HepG2 (cell line): ENCODE data around the gene KLF18. TPM values are rescaled to one million over a fixed set of nuclear protein-coding genes. Genes with fewer than 3 reads are reported as not detected.

Experiments used
- ATAC-seq: fragments of 200-7000 bp; cut with Tn5 transposase; 3 replicates; pipeline ENCODE4 v1.9.1; 2020; ENCODE audit warnings: mild to moderate bottlenecking, moderate library complexity
- BruUV-seq: library from RNA; stranded (reverse); fragments of 400-500 nt; replicated peaks from 2 replicates; lab custom pipeline; 2021; lab: Mats Ljungman, UMichigan
- CTCF ChIA-PET: fragments of 300-600 bp; formaldehyde crosslinking; extraction: SDS; loops from one replicate; lab custom pipeline; 2021; ENCODE audit warnings: low total read pairs, inconsistent platforms, low intra/inter-chr PET ratio; lab: Yijun Ruan, JAX
- POLR2A ChIA-PET: fragments of 350-600 bp; sonication (Branson Sonifier 250); formaldehyde crosslinking; loops from one replicate; lab custom pipeline; 2020; ENCODE audit warnings: antibody characterized with exemption, inconsistent platforms; lab: Yijun Ruan, JAX
- DNase-seq: peaks from one replicate; pipeline ENCODE4 v3.0.0-alpha.2; 2015; ENCODE audit warnings: low spot score
- FAIRE-seq: peaks from 3 replicates; lab custom pipeline; 2011; peaks lifted over from hg19 to GRCh38; lab: Jason Lieb, UNC
- H2AFZ ChIP-seq: one replicate; pipeline ENCODE4 v1.6.1; 2011; ENCODE audit warnings: low read length, inconsistent platforms
- H3K27ac ChIP-seq: fragments of 300-600 bp; 3 replicates; pipeline ENCODE4 v1.8.0; 2011; ENCODE audit warnings: mixed run types, mild to moderate bottlenecking, mixed read lengths, low read length, inconsistent platforms; ENCODE audit not compliant: insufficient read depth; ENCODE audit errors: extremely low read length
- H3K27me3 ChIP-seq, 2 experiments: fragments of 200-600 bp in 1 of 2; 2 replicates in 1 of 2; 3 replicates in 1 of 2; pipeline versions ENCODE4 v1.6.0 to v1.8.0; 2011; ENCODE audit warnings: low read length in 2 of 2, mild to moderate bottlenecking in 2 of 2, moderate library complexity in 2 of 2, inconsistent platforms in 1 of 2; ENCODE audit not compliant: insufficient read depth in 2 of 2, control insufficient read depth in 1 of 2
- H3K36me3 ChIP-seq, 2 experiments: fragments of 200-600 bp in 1 of 2; replicated peaks in 1 of 2; 2 replicates in 1 of 2; 3 replicates in 1 of 2; pipeline versions ENCODE4 v1.5.1 to v1.8.0; 2011; ENCODE audit warnings: low read length in 2 of 2, inconsistent platforms in 1 of 2; ENCODE audit not compliant: insufficient read depth in 2 of 2, control insufficient read depth in 1 of 2
- H3K4me1 ChIP-seq: 2 replicates; pipeline ENCODE4 v1.5.1; 2012; ENCODE audit warnings: low read length, inconsistent platforms; ENCODE audit not compliant: insufficient read depth
- H3K4me2 ChIP-seq: 2 replicates; pipeline ENCODE4 v1.6.0; 2011; ENCODE audit warnings: low read depth, low read length, inconsistent platforms
- H3K4me3 ChIP-seq, 3 experiments: fragments of 200-600 bp in 1 of 3; sonication (generic), shearing (Covaris generic) in 1 of 3; replicated peaks in 1 of 3; 2 replicates each; pipeline ENCODE4 v1.5.1; 2011 to 2016; ENCODE audit warnings: low read length in 3 of 3, inconsistent platforms in 2 of 3, low read depth in 2 of 3, mild to moderate bottlenecking in 2 of 3, control low read depth in 1 of 3, mixed read lengths in 1 of 3; ENCODE audit not compliant: insufficient read depth in 1 of 3
- H3K79me2 ChIP-seq: one replicate; pipeline ENCODE4 v1.6.1; 2011; ENCODE audit warnings: low read length, inconsistent platforms; ENCODE audit not compliant: insufficient read depth
- H3K9ac ChIP-seq: 2 replicates; pipeline ENCODE4 v1.6.0; 2011; ENCODE audit warnings: mild to moderate bottlenecking, low read depth, low read length, inconsistent platforms; ENCODE audit not compliant: insufficient read depth
- H3K9me3 ChIP-seq: 2 replicates; pipeline ENCODE4 v1.5.1; 2012; ENCODE audit warnings: mild to moderate bottlenecking, low read length
- H4K20me1 ChIP-seq: 2 replicates; pipeline ENCODE4 v1.6.0; 2011; ENCODE audit warnings: inconsistent platforms, mild to moderate bottlenecking, low read length, moderate library complexity; ENCODE audit not compliant: insufficient read depth
- ARHGAP35 ChIP-seq: sonication (generic); formaldehyde crosslinking; IDR thresholded peaks from 2 replicates; pipeline ENCODE4 v1.9.0; 2022; ENCODE audit warnings: mild to moderate bottlenecking, inconsistent platforms, moderate library complexity, missing genetic modification reagents, borderline replicate concordance
- ARID4A ChIP-seq: sonication (generic); formaldehyde crosslinking; IDR thresholded peaks from 2 replicates; pipeline ENCODE4 v1.5.0; 2020; ENCODE audit warnings: mild to moderate bottlenecking, missing genetic modification reagents, borderline replicate concordance
- BRCA1 ChIP-seq: sonication (generic); formaldehyde crosslinking; IDR thresholded peaks from 2 replicates; pipeline ENCODE4 v1.4.0; 2020; ENCODE audit warnings: missing genetic modification reagents
- DR1 ChIP-seq: sonication (generic); formaldehyde crosslinking; IDR thresholded peaks from 2 replicates; pipeline ENCODE4 v1.8.0; 2021; ENCODE audit warnings: mild to moderate bottlenecking, missing genetic modification reagents, inconsistent platforms
- GATAD1 ChIP-seq: IDR thresholded peaks from 2 replicates; pipeline ENCODE4 v1.6.1; 2016; ENCODE audit warnings: missing genetic modification reagents, missing compliant biosample characterization
- NFIB ChIP-seq: sonication (generic); formaldehyde crosslinking; IDR thresholded peaks from 2 replicates; pipeline ENCODE4 v1.9.0; 2021; ENCODE audit warnings: missing genetic modification reagents, mild to moderate bottlenecking, borderline replicate concordance
- NKX3-1 ChIP-seq: sonication (generic); formaldehyde crosslinking; IDR thresholded peaks from 2 replicates; pipeline ENCODE4 v1.5.0; 2020; ENCODE audit warnings: missing genetic modification reagents
- PATZ1 ChIP-seq: sonication (generic); formaldehyde crosslinking; IDR thresholded peaks from 2 replicates; pipeline ENCODE4 v1.4.0; 2020; ENCODE audit warnings: missing genetic modification reagents
- SRSF4 ChIP-seq: fragments of 200-400 bp; formaldehyde crosslinking; IDR thresholded peaks from one replicate; pipeline ENCODE4 v1.6.1; 2018; ENCODE audit warnings: mild to moderate bottlenecking, low read depth, low read length, moderate library complexity; ENCODE audit not compliant: poor library complexity, severe bottlenecking
- SUZ12 ChIP-seq: fragments of 150-350 bp; IDR thresholded peaks from 2 replicates; pipeline ENCODE4 v1.6.1; 2014; ENCODE audit warnings: low read depth, low read length
- ZC3H13 ChIP-seq: sonication (generic); formaldehyde crosslinking; IDR thresholded peaks from 2 replicates; pipeline ENCODE4 v1.8.1; 2023; ENCODE audit warnings: mild to moderate bottlenecking, missing genetic modification reagents, moderate library complexity
- ZNF33B ChIP-seq: sonication (generic); formaldehyde crosslinking; IDR thresholded peaks from 2 replicates; pipeline ENCODE4 v1.5.1; 2020; ENCODE audit warnings: mild to moderate bottlenecking, missing genetic modification reagents
- ZNF564 ChIP-seq: sonication (generic); formaldehyde crosslinking; IDR thresholded peaks from 2 replicates; pipeline ENCODE4 v1.8.1; 2023; ENCODE audit warnings: mild to moderate bottlenecking, missing genetic modification reagents
- ZNF713 ChIP-seq: sonication (generic); formaldehyde crosslinking; IDR thresholded peaks from 2 replicates; pipeline ENCODE4 v1.4.0; 2020; ENCODE audit warnings: mild to moderate bottlenecking, missing genetic modification reagents
- WGBS: methylation state at CpG from one replicate; pipeline ENCODE4 v1.1.6; 2017; ENCODE audit warnings: low lambda C conversion rate; 5-methylcytosine and 5-hydroxymethylcytosine counted together
- in situ Hi-C: cut with HindIII; loops from 2 replicates; pipeline ENCODE4 v1.10.0; 2017; ENCODE audit warnings: low pct_unique_long_range_greater_than_20kb; ENCODE audit not compliant: extremely low pct_ligation_motif_present
- intact Hi-C: fragments of 100-400 bp; cut with micrococcal nuclease; formaldehyde crosslinking; loops from one replicate; pipeline ENCODE4 v1.10.0; 2022; ENCODE audit not compliant: unreplicated experiment
- polyA plus RNA-seq, 8 experiments: library from polyadenylated mRNA; depleted of rRNA in 3 of 8; stranded (reverse) in 7 of 8; unstranded in 1 of 8; fragments of >200 nt; fragmentation: Illumina TruSeq in 4 of 8; extraction: Trizol in 4 of 8; gene quantifications; 2 replicates each; pipeline versions ENCODE4 v1.2.1 to v1.2.3, GENCODE V29; 2011 to 2016; ENCODE audit warnings: low read depth in 4 of 8, missing spikeins in 1 of 8, mixed read lengths in 1 of 8; ENCODE audit not compliant: insufficient read depth in 1 of 8
- total RNA-seq, 5 experiments: library from RNA; depleted of rRNA; stranded (reverse); fragments of >200 nt; fragmentation: Illumina TruSeq; extraction: Trizol; gene quantifications; 2 replicates each; pipeline ENCODE4 v1.2.3, GENCODE V29; 2016; ENCODE audit warnings: low read depth in 1 of 5
- TF ChIP-seq, protein P1 (sequence below): IDR thresholded peaks from 2 replicates; pipeline ENCODE4 v1.6.1; 2016; ENCODE audit warnings: missing genetic modification reagents, missing compliant biosample characterization
- TF ChIP-seq, protein P2 (sequence below): sonication (generic); formaldehyde crosslinking; IDR thresholded peaks from 2 replicates; pipeline ENCODE4 v1.4.0; 2020; ENCODE audit warnings: mild to moderate bottlenecking, missing genetic modification reagents

KLF18 gene
- total and polyA plus RNA-seq, 2 of the 13 experiments (the other 11 are each of a cell fraction or from before 2014, with no cell fraction given) = not detected

DNA sequence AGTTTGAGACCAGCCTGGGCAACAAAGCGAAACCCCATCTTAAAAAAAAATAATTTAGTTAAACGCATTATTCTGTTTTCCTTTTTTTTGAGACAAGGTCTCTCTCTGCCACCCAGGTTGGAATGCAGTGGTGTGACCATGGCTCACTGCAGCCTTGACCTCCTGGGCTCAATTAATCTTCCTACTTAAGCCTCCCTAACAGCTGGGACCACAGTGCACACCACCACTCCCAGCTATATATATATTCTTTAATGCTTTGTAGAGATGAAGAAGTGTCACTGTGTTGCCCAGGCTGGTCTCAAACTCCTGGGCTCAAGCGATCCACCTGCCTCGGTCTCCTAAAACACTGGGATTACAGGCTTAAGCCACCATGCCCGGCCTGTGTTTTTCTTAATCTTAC lies 30.5 kb downstream of the KLF18 start (continued):
- TF ChIP-seq, protein P1, sequence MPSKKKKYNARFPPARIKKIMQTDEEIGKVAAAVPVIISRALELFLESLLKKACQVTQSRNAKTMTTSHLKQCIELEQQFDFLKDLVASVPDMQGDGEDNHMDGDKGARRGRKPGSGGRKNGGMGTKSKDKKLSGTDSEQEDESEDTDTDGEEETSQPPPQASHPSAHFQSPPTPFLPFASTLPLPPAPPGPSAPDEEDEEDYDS = no peak
- no peak for TF ChIP-seq ZNF33B (CRISPR knock-in tag)
- TF ChIP-seq ZC3H13 = no peak
- no peak for TF ChIP-seq GATAD1 (CRISPR knock-in tag)
- no peak for TF ChIP-seq NFIB
- TF ChIP-seq BRCA1 = no peak
- TF ChIP-seq DR1 = no peak
- no peak for TF ChIP-seq SRSF4
- no peak for TF ChIP-seq ARHGAP35 (CRISPR knock-in tag)
- TF ChIP-seq, all 625 proteins: peak for 0

DNA sequence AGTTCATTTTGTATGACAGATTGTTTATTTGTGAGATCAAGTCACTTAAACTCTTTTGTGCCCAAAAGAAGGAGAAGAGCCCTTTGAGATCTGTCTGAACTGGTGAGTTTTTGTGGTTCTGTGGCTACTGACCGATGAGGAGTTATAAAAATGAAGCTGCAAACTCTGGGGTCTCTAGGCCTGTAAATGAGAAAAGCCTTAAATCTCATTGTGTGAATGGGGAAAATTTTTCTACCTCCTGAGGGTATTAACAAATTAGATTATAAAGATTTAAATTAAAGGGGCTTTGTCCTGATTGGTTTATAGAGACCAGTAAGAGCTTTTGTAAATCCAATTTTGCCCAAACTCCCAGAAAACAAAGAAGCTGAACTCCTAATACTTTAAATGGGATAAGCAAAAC lies 32.5 kb downstream of the KLF18 start:
- ATAC-seq (no peak), DNase-seq (no peak), FAIRE-seq (no peak)
- H3K4me1 ChIP-seq = no peaks in the 10 kb centered on the region
- in situ Hi-C loops (no loop called here), intact Hi-C loops (no loop called here)
- H3K9me3 ChIP-seq = no peaks in the 10 kb centered on the region
- no peaks in the 10 kb centered on the region for H3K36me3 ChIP-seq
- no peak overlapping the region for H3K9ac ChIP-seq
- H3K4me2 ChIP-seq = no peak overlapping the region
- ChIA-PET POLR2A (interaction anchor here (0.7 kb wide), 1 partner anchor 38 kb away, joined by 3 read pairs; no protein-coding TSS in a partner anchor), CTCF (no interaction called here)
- no peaks in the 10 kb centered on the region for H4K20me1 ChIP-seq
- peaks cover 2 to 32% of the 10 kb centered on the region in 2 experiments; a peak in 3 of 5 replicates for H3K27me3 ChIP-seq
- no peaks in the 10 kb centered on the region for H3K79me2 ChIP-seq
- no TSS peak for BruUV-seq
- H3K27ac ChIP-seq = no peak overlapping the region
- 70% methylated on average over 1 of the region's 1 CpG for WGBS
- no peak overlapping the region for H3K4me3 ChIP-seq
- H2AFZ ChIP-seq = no peak overlapping the region
- TF ChIP-seq SUZ12 (no peak), NKX3-1 (CRISPR knock-in tag) (no peak), ARID4A (no peak), ZNF564 (CRISPR knock-in tag) (no peak), PATZ1 (no peak), ZNF713 (no peak)
- TF ChIP-seq, protein P2, sequence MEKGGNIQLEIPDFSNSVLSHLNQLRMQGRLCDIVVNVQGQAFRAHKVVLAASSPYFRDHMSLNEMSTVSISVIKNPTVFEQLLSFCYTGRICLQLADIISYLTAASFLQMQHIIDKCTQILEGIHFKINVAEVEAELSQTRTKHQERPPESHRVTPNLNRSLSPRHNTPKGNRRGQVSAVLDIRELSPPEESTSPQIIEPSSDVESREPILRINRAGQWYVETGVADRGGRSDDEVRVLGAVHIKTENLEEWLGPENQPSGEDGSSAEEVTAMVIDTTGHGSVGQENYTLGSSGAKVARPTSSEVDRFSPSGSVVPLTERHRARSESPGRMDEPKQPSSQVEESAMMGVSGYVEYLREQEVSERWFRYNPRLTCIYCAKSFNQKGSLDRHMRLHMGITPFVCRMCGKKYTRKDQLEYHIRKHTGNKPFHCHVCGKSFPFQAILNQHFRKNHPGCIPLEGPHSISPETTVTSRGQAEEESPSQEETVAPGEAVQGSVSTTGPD = no peak
